Astrocyte of the spinal cord (primary cell): ENCODE results near the gene DCK.
A peak's percentile ranks its signal among the peaks of the same experiment; 100 is the strongest.

Experiments used
- DNase-seq: peaks from one replicate; pipeline ENCODE4 v3.0.0; 2011; ENCODE audit warnings: low read depth, low spot score
- H3K4me3 ChIP-seq: 2 replicates; pipeline ENCODE4 v1.5.1; 2011; ENCODE audit warnings: low read depth, mild to moderate bottlenecking, low read length, moderate library complexity
- CTCF ChIP-seq: IDR thresholded peaks from 2 replicates; pipeline ENCODE4 v1.5.1; 2012; ENCODE audit warnings: low read depth, mild to moderate bottlenecking, low read length, inconsistent platforms
- in situ Hi-C: cut with HindIII; loops from 2 replicates; pipeline ENCODE4 v1.10.0; 2017; ENCODE audit warnings: low sequenced_read_pairs

Gene DCK

DNA sequence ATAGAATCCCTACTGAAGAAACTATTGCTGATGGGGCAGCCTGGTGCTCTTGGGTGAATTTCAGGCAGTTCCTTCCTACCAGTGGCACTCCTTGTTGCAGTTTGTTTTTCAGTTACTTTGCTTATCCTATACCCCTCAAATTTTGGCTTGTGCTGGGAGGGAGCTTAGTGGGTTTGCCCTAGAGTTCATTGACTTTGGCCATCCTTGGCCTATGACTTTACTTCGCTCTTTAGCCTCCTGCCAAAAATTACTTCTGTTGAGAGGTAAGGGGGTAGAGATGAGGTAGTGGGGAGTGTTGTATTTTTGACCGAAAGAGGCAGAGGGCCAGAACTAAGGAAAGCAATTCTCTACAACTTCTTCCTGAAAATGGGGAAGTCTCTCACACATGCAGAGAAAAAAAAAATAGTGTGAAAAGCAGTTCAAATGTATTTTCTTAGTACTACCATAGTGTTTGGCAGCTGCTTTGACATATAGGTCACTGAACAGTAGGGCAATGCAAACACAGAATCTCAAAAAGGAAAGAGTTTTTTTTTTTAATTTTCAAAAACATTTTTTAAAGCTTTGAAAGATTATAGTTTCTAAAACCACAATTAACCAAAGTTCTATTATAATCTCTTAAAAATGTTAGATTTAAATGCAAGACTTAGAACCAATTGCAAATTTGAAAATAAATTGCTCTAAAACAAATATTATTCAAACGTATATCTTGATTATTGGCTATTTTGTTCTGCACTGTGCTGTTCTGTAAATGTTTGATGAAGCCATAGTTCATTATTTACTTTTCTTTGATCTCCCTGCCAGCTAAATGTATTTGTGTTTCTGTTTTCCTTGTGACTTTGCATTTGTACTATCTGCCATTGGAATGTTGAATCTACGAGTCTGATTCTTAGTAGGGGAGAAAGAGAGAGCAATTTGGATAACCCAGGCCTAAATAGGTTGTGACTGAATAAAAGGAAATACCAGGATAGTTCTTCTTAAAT is 73.6 kb downstream of the DCK start:
- in situ Hi-C loops = no loop called here
- no peak for TF ChIP-seq CTCF
- no peak overlapping the region for H3K4me3 ChIP-seq
- DNase-seq = peak; percentile 5

- no peak for TF ChIP-seq CTCF
- in situ Hi-C loops = no loop called here
- no peak overlapping the region for H3K4me3 ChIP-seq
- DNase-seq = no peak
These were observed 75.6 kb downstream of the DCK start for GRCh38 chr4:71069063-71069462.

DNA sequence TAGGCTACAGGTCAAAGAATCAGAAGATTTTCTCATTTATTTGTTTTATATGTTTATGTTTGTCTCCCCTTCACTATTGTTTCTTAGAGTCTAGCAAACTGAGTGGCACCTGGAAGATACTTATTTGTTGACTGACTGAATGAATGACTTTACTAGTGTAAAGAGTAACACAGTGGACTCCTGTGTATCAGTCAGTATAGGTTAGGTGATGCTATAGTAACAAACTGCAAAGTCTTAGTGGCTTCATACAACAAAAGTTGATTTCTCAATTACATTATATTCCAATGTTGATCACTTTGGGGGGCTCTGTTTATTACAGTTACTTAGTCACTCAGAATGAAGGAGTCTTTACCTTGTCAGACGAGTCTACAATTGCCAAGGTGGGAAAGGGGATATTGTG is 76.6 kb downstream of the DCK start:
- in situ Hi-C loops = no loop called here
- no peak for DNase-seq
- TF ChIP-seq CTCF = no peak
- no peak overlapping the region for H3K4me3 ChIP-seq

DNA sequence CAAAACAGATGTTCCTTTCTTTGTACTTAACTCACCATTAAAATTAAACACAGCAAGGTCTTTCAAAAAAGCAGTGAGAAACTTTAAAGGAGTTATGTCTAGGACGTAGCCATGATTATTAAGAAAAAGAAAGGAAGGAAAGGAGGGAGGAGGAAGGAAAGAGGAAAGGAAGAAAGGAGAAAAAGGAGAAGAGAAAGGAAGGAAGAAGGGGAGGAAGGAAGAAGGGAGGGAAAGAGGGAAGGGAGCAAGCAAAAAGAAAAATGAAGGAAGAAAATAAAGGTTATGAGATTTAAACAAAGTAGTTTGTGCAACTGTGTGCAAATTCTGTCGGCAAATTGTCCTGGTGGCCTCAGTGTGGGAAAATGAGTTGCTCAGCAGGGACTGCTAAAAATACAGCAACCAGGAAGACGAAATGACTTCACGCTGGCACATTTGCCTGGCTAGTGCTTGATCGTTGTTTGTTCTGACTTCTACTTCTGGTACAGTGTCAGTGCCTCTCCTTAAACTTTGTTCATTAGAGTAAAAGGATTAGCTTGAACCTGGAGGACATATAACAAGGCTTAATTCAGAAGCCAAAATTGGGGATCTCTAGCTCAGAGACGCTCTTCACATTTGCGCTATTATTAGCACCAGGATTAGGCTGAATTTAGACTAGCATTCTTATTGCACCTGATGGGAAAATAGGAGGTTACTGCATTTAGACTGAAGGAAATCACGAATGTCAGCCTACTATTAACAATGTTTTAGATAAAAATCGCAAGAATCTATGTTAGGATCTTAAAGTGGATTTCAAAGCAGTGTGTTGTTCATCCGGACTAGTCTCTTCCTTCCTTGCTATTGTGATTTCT is 81.2 kb downstream of the DCK start:
- no peak for TF ChIP-seq CTCF
- in situ Hi-C loops = no loop called here
- DNase-seq = peak; percentile 18
- H3K4me3 ChIP-seq = no peak overlapping the region
